B cell (primary cell): ENCODE data around the gene ARPC2. TPM values are rescaled to one million over a fixed set of nuclear protein-coding genes. Genes with fewer than 3 reads are reported as not detected.

ENCODE experiments used
- ATAC-seq: fragments of 200-7000 bp; cut with Tn5 transposase; one replicate; pipeline ENCODE4 v1.10.0; 2021; ENCODE audit warnings: low read depth, mild to moderate bottlenecking, moderate number of reproducible peaks, moderate library complexity
- CTCF ChIA-PET: fragments of 350-600 bp; sonication (Branson Sonifier 250); formaldehyde crosslinking; loops from one replicate; lab custom pipeline; 2021; ENCODE audit warnings: antibody characterized with exemption, inconsistent platforms; lab: Charles Lee
- POLR2A ChIA-PET: fragments of 350-600 bp; sonication (Branson Sonifier 250); formaldehyde crosslinking; loops from one replicate; lab custom pipeline; 2021; ENCODE audit warnings: antibody characterized with exemption; lab: Charles Lee
- DNase-seq: peaks from one replicate; pipeline ENCODE4 v3.0.0; 2013
- H2AFZ ChIP-seq: 2 replicates; pipeline ENCODE4 v1.6.1; 2012; ENCODE audit warnings: mild to moderate bottlenecking, low read depth, low read length; ENCODE audit not compliant: insufficient read depth, poor library complexity, severe bottlenecking
- H3K27ac ChIP-seq, 2 donors: 1 replicate in 1 of 2; 2 replicates in 1 of 2; pipeline ENCODE4 v1.5.1; 2012 to 2013; ENCODE audit warnings: low read length in 2 of 2, mild to moderate bottlenecking in 2 of 2, moderate library complexity in 1 of 2
- H3K27me3 ChIP-seq, 4 experiments: fragments of 200-600 bp in 1 of 4; sonication (generic) in 1 of 4; replicated peaks in 1 of 4; 1 replicate in 2 of 4; 2 replicates in 2 of 4; pipeline versions ENCODE4 v1.6.1 to v1.7.0; 2013 to 2016; ENCODE audit warnings: low read length in 3 of 4, mild to moderate bottlenecking in 2 of 4, mixed read lengths in 1 of 4, moderate library complexity in 1 of 4; ENCODE audit not compliant: insufficient read depth in 4 of 4, control insufficient read depth in 3 of 4; ENCODE audit errors: control extremely low read depth in 1 of 4
- H3K36me3 ChIP-seq, 2 experiments: replicated peaks in 1 of 2; 1 replicate in 1 of 2; 2 replicates in 1 of 2; pipeline versions ENCODE4 v1.6.1 to v1.7.1; 2013; ENCODE audit warnings: low read length in 1 of 2; ENCODE audit not compliant: insufficient read depth in 2 of 2, control insufficient read depth in 1 of 2; ENCODE audit errors: control extremely low read depth in 1 of 2, extremely low read depth in 1 of 2
- H3K4me1 ChIP-seq, 2 donors: fragments of 200-600 bp in 1 of 2; sonication (generic) in 1 of 2; 1 replicate in 1 of 2; 2 replicates in 1 of 2; pipeline versions ENCODE4 v1.5.1 to v1.6.1; 2013 to 2017; ENCODE audit warnings: low read length in 2 of 2; ENCODE audit not compliant: control insufficient read depth in 2 of 2, insufficient read depth in 2 of 2
- H3K4me2 ChIP-seq: replicated peaks from 2 replicates; pipeline ENCODE3; 2012; ENCODE audit warnings: mild to moderate bottlenecking, low read depth, low read length; ENCODE audit not compliant: poor library complexity, severe bottlenecking
- H3K4me3 ChIP-seq, 5 experiments: fragments of 200-600 bp in 1 of 5; sonication (generic) in 1 of 5; 1 replicate in 3 of 5; 2 replicates in 2 of 5; pipeline versions ENCODE4 v1.5.1 to v1.7.0; 2011 to 2016; ENCODE audit warnings: low read length in 4 of 5, mild to moderate bottlenecking in 4 of 5, low read depth in 2 of 5, control low read depth in 1 of 5, moderate library complexity in 1 of 5; ENCODE audit not compliant: insufficient read depth in 1 of 5; ENCODE audit errors: control extremely low read depth in 1 of 5, extremely low read depth in 1 of 5
- H3K79me2 ChIP-seq: fragments of 200-600 bp; sonication (generic); one replicate; pipeline ENCODE4 v1.6.0; 2016; ENCODE audit warnings: low read length; ENCODE audit not compliant: control insufficient read depth, insufficient read depth
- H3K9ac ChIP-seq: fragments of 200-600 bp; sonication (generic); 2 replicates; pipeline ENCODE4 v1.6.1; 2017; ENCODE audit warnings: mild to moderate bottlenecking, low read length, moderate library complexity
- H3K9me3 ChIP-seq, 3 donors: one replicate each; pipeline versions ENCODE4 v1.6.1 to v1.7.1; 2013; ENCODE audit warnings: low read length in 2 of 3; ENCODE audit not compliant: control insufficient read depth in 2 of 3, insufficient read depth in 1 of 3; ENCODE audit errors: control extremely low read depth in 1 of 3
- H4K20me1 ChIP-seq: 2 replicates; pipeline ENCODE4 v1.6.0; 2012; ENCODE audit warnings: mild to moderate bottlenecking, low read length; ENCODE audit not compliant: insufficient read depth, control insufficient read depth, poor library complexity, severe bottlenecking
- H3K27ac Mint-ChIP-seq: one replicate; pipeline ENCODE4 v1.8.0; 2021; ENCODE audit warnings: mixed read lengths
- H3K27me3 Mint-ChIP-seq: one replicate; pipeline ENCODE4 v1.8.0; 2021; ENCODE audit warnings: mixed read lengths
- H3K4me1 Mint-ChIP-seq: one replicate; pipeline ENCODE4 v1.8.0; 2021; ENCODE audit warnings: mixed read lengths
- H3K4me3 Mint-ChIP-seq: one replicate; pipeline ENCODE4 v1.8.0; 2021; ENCODE audit warnings: mixed read lengths
- H3K9me3 Mint-ChIP-seq: one replicate; pipeline ENCODE4 v1.8.0; 2022; ENCODE audit warnings: mixed read lengths; ENCODE audit not compliant: insufficient read depth
- CTCF ChIP-seq: fragments of 200-600 bp; IDR thresholded peaks from one replicate; pipeline ENCODE4 v1.8.0; 2022; ENCODE audit warnings: antibody characterized with exemption, mild to moderate bottlenecking
- EZH2 ChIP-seq: IDR thresholded peaks from 2 replicates; pipeline ENCODE4 v1.6.1; 2012; ENCODE audit warnings: borderline replicate concordance, low read depth, mild to moderate bottlenecking, moderate library complexity, low read length; ENCODE audit not compliant: insufficient read depth, poor library complexity, severe bottlenecking
- WGBS: methylation state at CpG from one replicate; pipeline ENCODE4 v1.1.5; 2013; ENCODE audit warnings: missing lambda C conversion rate; ENCODE audit not compliant: insufficient coverage; 5-methylcytosine and 5-hydroxymethylcytosine counted together
- intact Hi-C: fragments of 100-400 bp; cut with micrococcal nuclease; formaldehyde crosslinking; loops from one replicate; pipeline ENCODE4 v1.10.0; 2022
- polyA plus RNA-seq: library from polyadenylated mRNA; depleted of rRNA; stranded (reverse); fragments of >200 nt; gene quantifications from 2 replicates; pipeline ENCODE4 v1.2.3, GENCODE V29; 2012
- total RNA-seq, 2 donors: library from RNA; stranded (reverse); fragments of 120-200 nt in 1 of 2; gene quantifications; 1 replicate in 1 of 2; 2 replicates in 1 of 2; pipeline versions ENCODE4 v1.2.3 to v1.2.4, GENCODE V29; 2013 to 2022

ARPC2 gene
- total and polyA plus RNA-seq, 2 donors (not counting 1 experiment from before 2014, with no cell fraction given) = 314 to 343 TPM

- Mint-ChIP-seq H3K27me3 (no peaks in the 10 kb centered on the region), H3K9me3 (no peaks in the 10 kb centered on the region), H3K4me3 (peak overlapping the region; percentile 90), H3K4me1 (peaks cover 60% of the 10 kb centered on the region), H3K27ac (peak overlapping the region; percentile 94)
- 0% methylated on average over 1 of the region's 4 CpGs for WGBS
- TF ChIP-seq CTCF (no peak), EZH2 (no peak)
- CTCF ChIA-PET = interaction anchor here (0.7 to 2.2 kb wide), 8 partner anchors 9 to 1177 kb away, joined by 3 to 16 read pairs (median 4); partner anchors contain the start of gene CATIP
- Histone ChIP-seq H3K36me3 (peaks cover 0 to 21% of the 10 kb centered on the region in 2 experiments), H3K4me3 (peak overlapping the region; percentile 93 to 99 (median 97)), H3K9me3 (no peaks in the 10 kb centered on the region), H3K4me1 (peaks cover 53 to 62% of the 10 kb centered on the region in 2 donors), H3K79me2 (peaks cover 83% of the 10 kb centered on the region), H2AFZ (no peak overlapping the region), H3K27me3 (no peaks in the 10 kb centered on the region), H3K9ac (peak overlapping the region; percentile 100), H3K27ac (peak overlapping the region; percentile 95 to 99), H4K20me1 (peaks cover 46% of the 10 kb centered on the region), H3K4me2 (peak overlapping the region; percentile 79)
- ATAC-seq (peak; percentile 42), DNase-seq (peak; percentile 75)
- POLR2A ChIA-PET = interaction anchor here (0.7 to 1.4 kb wide), 5 partner anchors 11 to 1036 kb away, joined by 3 to 7 read pairs (median 4); partner anchors contain the start of genes AAMP and PNKD
- intact Hi-C loops = loop anchor here (1.0 to 5.0 kb wide), 5 partner anchors 39 to 1169 kb away; partner anchors contain the start of genes CNPPD1, DNPEP, RETREG2 and RNF25
These were observed 1.5 kb downstream of the ARPC2 start for GRCh38 chr2:218218268-218219185.
